Cardiac fibroblast (primary cell): ENCODE measurements around the gene GPR155.
"Not testable (repeated sequence)": the region's sequence is repeated elsewhere in the genome, so short reads cannot be mapped to it uniquely, and the experiment has no call there.

Source experiments
- DNase-seq, 2 donors: peaks; one replicate each; pipeline versions ENCODE4 v3.0.0 to v3.0.0-alpha.2; 2010; ENCODE audit warnings: low read depth in 2 of 2
- H3K4me3 ChIP-seq, 2 donors: replicated peaks in 1 of 2; 1 replicate in 1 of 2; 2 replicates in 1 of 2; pipeline ENCODE4 v1.5.1; 2011; ENCODE audit warnings: low read depth in 2 of 2, low read length in 2 of 2, mild to moderate bottlenecking in 2 of 2, moderate library complexity in 1 of 2
- CTCF ChIP-seq: IDR thresholded peaks from one replicate; pipeline ENCODE4 v1.5.1; 2011; ENCODE audit warnings: low read depth, mild to moderate bottlenecking, low read length, inconsistent platforms

The GPR155 gene

GRCh38 chr2:174412256-174412655, 74.6 kb downstream of the GPR155 start:
- no peak for DNase-seq
- no peak for TF ChIP-seq CTCF
- H3K4me3 ChIP-seq: no peak overlapping the region

GRCh38 chr2:174410039-174410438, 76.8 kb downstream of the GPR155 start:
- DNase-seq, H3K4me3 ChIP-seq: not testable (repeated sequence)

- TF ChIP-seq CTCF: no peak
- no peak overlapping the region for H3K4me3 ChIP-seq
- DNase-seq: no peak
Measured at GRCh38 chr2:174403628-174404027, 83.2 kb downstream of the GPR155 start.

- no peak for TF ChIP-seq CTCF
- DNase-seq: peak in 1 of 2 donors; percentile 5
- no peak overlapping the region for H3K4me3 ChIP-seq
Measured at GRCh38 chr2:174400853-174401252, 86.0 kb downstream of the GPR155 start.

GRCh38 chr2:174399171-174399570, 87.7 kb downstream of the GPR155 start:
- no peak for TF ChIP-seq CTCF
- no peak overlapping the region for H3K4me3 ChIP-seq
- DNase-seq: peak in 1 of 2 donors; percentile 11

- no peak overlapping the region for H3K4me3 ChIP-seq
- TF ChIP-seq CTCF: no peak
- no peak for DNase-seq
Measured at GRCh38 chr2:174397773-174398172, 89.1 kb downstream of the GPR155 start.

- peak overlapping the region; percentile 63 to 73 for H3K4me3 ChIP-seq
- DNase-seq: peak; percentile 11 to 27
- TF ChIP-seq CTCF: no peak
Measured at GRCh38 chr2:174395969-174396630, 90.7 kb downstream of the GPR155 start.
